GM21447 (cell line): ENCODE data around the gene CSAD.

Source experiments
- ATAC-seq: cut with Tn5 transposase; IDR thresholded peaks from one replicate; pipeline ENCODE4 v1.9.1; 2021; ENCODE audit not compliant: unreplicated experiment

CSAD gene

GRCh38 chr12:53200107-53200457, 19.4 kb upstream of the CSAD start:
- ATAC-seq, result peak; percentile 6

- ATAC-seq, result no peak
Measured at GRCh38 chr12:53199700-53200099, 19.0 kb upstream of the CSAD start.

GRCh38 chr12:53198486-53199110, 17.9 kb upstream of the CSAD start:
- ATAC-seq, result no peak

GRCh38 chr12:53197011-53197640, 16.4 kb upstream of the CSAD start:
- no peak for ATAC-seq

GRCh38 chr12:53196486-53196885, 15.8 kb upstream of the CSAD start:
- ATAC-seq, result no peak

GRCh38 chr12:53195516-53196420, 15.0 kb upstream of the CSAD start:
- no peak for ATAC-seq

- no peak for ATAC-seq
Measured at GRCh38 chr12:53194973-53195372, 14.2 kb upstream of the CSAD start.

GRCh38 chr12:53193985-53194716, 13.4 kb upstream of the CSAD start:
- ATAC-seq, result no peak

GRCh38 chr12:53193040-53193439, 12.3 kb upstream of the CSAD start:
- ATAC-seq, result no peak

- ATAC-seq, result no peak
Measured at GRCh38 chr12:53192531-53193021, 11.9 kb upstream of the CSAD start.

- no peak for ATAC-seq
Measured at GRCh38 chr12:53191885-53192530, 11.3 kb upstream of the CSAD start.

- no peak for ATAC-seq
Measured at GRCh38 chr12:53191096-53191884, 10.6 kb upstream of the CSAD start.

GRCh38 chr12:53190108-53190729, 9.5 kb upstream of the CSAD start:
- no peak for ATAC-seq

GRCh38 chr12:53187145-53187899, 6.6 kb upstream of the CSAD start:
- ATAC-seq, result no peak

GRCh38 chr12:53186745-53187144, 6.0 kb upstream of the CSAD start:
- no peak for ATAC-seq

- no peak for ATAC-seq
Measured at GRCh38 chr12:53185582-53186153, 4.9 kb upstream of the CSAD start.

GRCh38 chr12:53184828-53185227, 4.1 kb upstream of the CSAD start:
- no peak for ATAC-seq

- ATAC-seq, result no peak
Measured at GRCh38 chr12:53182903-53183302, 2.2 kb upstream of the CSAD start.
